Fibroblast of lung (primary cell): Measurements from ENCODE around the gene PWWP2B.

Source experiments
- EZH2 ChIP-seq: IDR thresholded peaks from 2 replicates; pipeline ENCODE4 v1.5.1; 2012; ENCODE audit warnings: low read length, control low read depth, mild to moderate bottlenecking; ENCODE audit errors: missing control alignments
- TF ChIP-seq, protein P1 (sequence below), 2 donors: IDR thresholded peaks in 1 of 2; conservative IDR thresholded peaks in 1 of 2; 1 replicate in 1 of 2; 2 replicates in 1 of 2; pipeline ENCODE4 v1.5.1; 2011 to 2012; ENCODE audit warnings: low read length in 2 of 2, control low read depth in 1 of 2, inconsistent platforms in 1 of 2, low read depth in 1 of 2, mild to moderate bottlenecking in 1 of 2

DNA sequence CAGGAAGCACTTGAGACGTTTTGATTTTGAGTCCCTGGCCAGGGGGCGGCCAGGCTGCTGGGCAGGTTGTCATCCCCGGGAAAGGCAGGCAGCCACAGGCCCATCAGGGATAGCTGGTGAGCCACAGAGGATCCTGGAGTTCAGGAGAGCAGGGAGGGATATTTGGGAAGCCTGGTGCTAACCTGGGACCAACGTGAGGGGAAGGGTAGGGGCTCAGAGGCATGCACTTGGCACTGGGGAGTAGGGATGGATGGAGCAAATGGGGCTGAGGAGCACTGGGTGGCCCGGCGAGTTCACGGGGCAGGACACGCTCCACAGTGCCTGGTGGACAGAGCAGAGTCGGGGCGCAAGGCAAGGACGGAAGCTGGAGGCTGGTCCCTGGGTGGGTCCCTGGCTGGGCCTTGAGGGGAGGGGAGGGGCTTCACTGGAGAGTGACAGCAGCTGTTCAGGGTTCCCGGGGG lies 34.8 kb upstream of the PWWP2B start:
- TF ChIP-seq, protein P1, sequence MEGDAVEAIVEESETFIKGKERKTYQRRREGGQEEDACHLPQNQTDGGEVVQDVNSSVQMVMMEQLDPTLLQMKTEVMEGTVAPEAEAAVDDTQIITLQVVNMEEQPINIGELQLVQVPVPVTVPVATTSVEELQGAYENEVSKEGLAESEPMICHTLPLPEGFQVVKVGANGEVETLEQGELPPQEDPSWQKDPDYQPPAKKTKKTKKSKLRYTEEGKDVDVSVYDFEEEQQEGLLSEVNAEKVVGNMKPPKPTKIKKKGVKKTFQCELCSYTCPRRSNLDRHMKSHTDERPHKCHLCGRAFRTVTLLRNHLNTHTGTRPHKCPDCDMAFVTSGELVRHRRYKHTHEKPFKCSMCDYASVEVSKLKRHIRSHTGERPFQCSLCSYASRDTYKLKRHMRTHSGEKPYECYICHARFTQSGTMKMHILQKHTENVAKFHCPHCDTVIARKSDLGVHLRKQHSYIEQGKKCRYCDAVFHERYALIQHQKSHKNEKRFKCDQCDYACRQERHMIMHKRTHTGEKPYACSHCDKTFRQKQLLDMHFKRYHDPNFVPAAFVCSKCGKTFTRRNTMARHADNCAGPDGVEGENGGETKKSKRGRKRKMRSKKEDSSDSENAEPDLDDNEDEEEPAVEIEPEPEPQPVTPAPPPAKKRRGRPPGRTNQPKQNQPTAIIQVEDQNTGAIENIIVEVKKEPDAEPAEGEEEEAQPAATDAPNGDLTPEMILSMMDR (conservative IDR thresholded peaks at IDR 0.05 in 1 of 2, IDR thresholded peaks at IDR 0.05 in 1 of 2; ENCODE audit: low read depth in 1 of 2, low read length in 2 of 2) = no peak
- no peak for TF ChIP-seq EZH2
